ENCODE data around the gene LDLRAD2. TPM values are rescaled to one million over a fixed set of nuclear protein-coding genes. Genes with fewer than 3 reads are reported as not detected.

Gene LDLRAD2
- total RNA-seq, 1 donor from 2014 or later, result 0.17 TPM

DNA sequence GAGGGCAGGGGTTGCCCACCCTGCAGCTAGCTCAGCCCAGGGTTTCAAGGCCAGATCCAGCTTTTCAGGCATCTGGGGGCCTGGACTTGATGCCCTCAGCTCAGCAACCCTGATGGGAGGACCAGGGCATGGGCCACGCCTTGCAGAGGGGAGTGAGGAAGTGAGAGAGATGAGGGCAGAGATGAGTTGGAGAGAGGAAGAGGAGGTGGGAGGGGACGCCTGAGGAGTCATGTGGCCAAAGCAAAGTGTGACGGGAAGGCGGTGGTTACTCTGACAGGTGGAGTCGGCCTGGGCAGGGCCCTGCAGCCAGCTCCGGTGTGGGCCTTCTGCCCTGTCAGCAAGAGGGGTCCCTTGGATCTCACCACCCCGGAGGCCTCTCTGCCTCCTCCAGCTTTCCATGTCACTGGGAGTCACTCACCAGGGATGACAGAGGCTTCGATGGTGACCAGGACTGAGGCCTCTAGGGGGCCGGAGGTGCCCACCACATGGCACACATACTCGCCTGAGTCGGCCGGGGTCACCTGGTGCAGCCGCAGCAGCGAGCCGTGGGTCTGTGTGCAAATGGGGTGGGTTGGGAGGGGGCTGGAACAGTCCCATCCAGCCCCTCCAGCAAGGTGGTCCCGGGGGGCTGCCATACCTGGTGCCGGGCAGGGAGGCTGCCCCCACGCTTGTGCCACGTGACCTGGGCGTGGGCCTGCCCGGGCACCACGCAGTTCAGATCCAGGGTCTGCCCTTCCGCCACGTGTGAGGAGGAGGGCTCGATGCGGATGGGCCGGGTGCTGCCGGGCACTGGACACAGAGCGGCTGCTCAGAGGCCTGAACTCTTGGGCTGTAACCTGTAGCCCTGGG is 40.4 kb downstream of the LDLRAD2 start:
- no peak for DNase-seq (ENCODE audit: low read depth)
- TF ChIP-seq, protein P1, sequence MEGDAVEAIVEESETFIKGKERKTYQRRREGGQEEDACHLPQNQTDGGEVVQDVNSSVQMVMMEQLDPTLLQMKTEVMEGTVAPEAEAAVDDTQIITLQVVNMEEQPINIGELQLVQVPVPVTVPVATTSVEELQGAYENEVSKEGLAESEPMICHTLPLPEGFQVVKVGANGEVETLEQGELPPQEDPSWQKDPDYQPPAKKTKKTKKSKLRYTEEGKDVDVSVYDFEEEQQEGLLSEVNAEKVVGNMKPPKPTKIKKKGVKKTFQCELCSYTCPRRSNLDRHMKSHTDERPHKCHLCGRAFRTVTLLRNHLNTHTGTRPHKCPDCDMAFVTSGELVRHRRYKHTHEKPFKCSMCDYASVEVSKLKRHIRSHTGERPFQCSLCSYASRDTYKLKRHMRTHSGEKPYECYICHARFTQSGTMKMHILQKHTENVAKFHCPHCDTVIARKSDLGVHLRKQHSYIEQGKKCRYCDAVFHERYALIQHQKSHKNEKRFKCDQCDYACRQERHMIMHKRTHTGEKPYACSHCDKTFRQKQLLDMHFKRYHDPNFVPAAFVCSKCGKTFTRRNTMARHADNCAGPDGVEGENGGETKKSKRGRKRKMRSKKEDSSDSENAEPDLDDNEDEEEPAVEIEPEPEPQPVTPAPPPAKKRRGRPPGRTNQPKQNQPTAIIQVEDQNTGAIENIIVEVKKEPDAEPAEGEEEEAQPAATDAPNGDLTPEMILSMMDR (conservative IDR thresholded peaks at IDR 0.05; ENCODE audit: low read depth, low read length), result no peak
- no peak overlapping the region for H3K4me3 ChIP-seq (ENCODE audit: low read depth, low read length)

DNA sequence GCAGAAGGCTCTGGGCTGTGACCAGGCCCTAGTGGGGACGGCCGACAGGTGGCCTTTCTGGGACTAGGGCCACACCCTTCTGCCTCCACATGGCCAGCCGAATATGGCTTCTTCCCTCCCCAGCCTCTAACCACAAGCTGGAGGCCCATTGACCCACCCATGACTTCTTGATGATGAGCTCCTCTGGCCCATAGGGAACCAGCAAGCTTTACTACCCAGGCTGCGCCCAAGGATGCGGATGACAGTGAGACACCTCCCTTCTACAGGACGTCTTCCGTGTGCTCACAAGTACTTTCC is 41.0 kb downstream of the LDLRAD2 start:
- TF ChIP-seq, protein P1 (conservative IDR thresholded peaks at IDR 0.05; ENCODE audit: low read depth, low read length), result no peak
- DNase-seq (ENCODE audit: low read depth), result no peak
- H3K4me3 ChIP-seq (ENCODE audit: low read depth, low read length), result no peak overlapping the region

DNA sequence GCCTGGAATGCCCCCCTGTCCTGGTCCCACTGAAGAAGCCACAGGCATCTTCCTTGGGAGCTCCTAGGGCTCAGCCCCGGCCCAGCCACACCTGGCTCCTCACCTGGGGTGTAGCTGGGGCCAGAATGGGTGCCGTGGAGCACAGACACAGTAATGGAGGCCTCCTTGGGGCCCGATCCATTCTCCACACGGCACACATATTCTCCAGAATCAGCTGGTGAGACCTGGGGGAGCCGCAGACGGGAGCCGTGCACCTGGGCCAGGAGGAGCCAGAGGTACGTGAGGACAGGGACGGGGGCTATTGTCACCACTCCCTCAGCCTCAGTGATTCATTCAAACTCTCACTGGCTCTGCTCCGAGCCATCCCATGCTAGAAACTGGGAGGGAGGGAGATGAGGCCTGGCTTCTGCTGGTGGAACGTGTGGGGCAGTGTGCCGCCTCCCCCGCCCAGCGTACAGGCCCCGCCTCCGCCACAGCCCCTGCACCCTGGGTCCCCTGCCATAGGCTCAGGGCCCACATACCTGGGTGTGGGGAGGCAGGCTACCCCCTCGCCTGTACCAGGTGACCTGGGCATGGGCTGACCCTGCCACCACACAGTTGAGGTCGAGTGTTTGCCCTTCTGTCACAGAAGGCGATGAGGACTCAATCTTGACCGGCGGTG is 42.2 kb downstream of the LDLRAD2 start:
- DNase-seq (ENCODE audit: low read depth), result no peak
- no peak overlapping the region for H3K4me3 ChIP-seq (ENCODE audit: low read depth, low read length)
- TF ChIP-seq, protein P1 (conservative IDR thresholded peaks at IDR 0.05; ENCODE audit: low read depth, low read length), result no peak

GRCh38 chr1:21854751-21855131 is 42.7 kb downstream of the LDLRAD2 start:
- no peak overlapping the region for H3K4me3 ChIP-seq (ENCODE audit: low read depth, low read length)
- DNase-seq (ENCODE audit: low read depth), result no peak
- TF ChIP-seq, protein P1 (conservative IDR thresholded peaks at IDR 0.05; ENCODE audit: low read depth, low read length), result no peak

DNA sequence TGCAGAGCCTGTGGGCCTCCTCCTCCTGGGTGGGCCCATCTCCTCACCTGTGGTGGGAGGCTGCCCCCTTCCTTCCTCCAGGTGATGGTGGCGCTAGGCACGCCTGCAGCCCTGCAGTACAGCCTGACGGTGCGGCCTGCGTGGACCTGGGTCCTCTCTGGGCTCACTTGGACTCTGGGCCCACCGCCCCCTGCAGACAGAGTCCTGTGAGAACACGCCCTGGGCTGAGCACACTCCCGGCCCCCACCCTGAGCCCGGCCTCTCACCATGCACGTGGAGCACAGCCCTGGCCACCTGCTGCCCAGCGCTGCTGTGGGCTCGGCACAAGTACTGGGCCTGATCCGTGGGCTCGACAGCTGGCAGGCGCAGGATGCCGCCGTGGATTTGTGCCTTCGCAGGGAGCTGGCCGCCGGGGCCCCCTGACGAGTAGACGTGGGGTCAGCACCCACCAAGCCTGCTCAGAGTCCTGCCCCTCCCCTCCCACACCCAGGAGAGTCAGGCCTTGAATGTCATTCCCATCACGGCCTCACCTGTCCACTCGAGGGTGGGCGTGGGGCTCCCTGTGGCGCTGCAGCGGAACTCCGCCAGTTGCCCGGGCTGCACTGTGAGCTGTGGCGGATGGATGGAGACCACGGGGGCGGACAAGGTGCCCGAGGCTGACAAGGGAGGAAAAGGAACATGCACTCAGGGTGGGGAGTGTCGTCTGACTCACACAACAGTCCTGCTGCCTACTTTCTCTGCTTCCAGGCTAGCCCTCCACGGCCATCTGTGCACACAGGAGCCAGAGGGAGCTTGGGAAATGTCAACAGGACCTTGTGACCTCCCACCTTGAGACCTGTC is 43.4 kb downstream of the LDLRAD2 start:
- no peak overlapping the region for H3K4me3 ChIP-seq (ENCODE audit: low read depth, low read length)
- no peak for DNase-seq (ENCODE audit: low read depth)
- TF ChIP-seq, protein P1 (conservative IDR thresholded peaks at IDR 0.05; ENCODE audit: low read depth, low read length), result no peak

GRCh38 chr1:21857142-21857839 is 45.2 kb downstream of the LDLRAD2 start:
- TF ChIP-seq, protein P1 (conservative IDR thresholded peaks at IDR 0.05; ENCODE audit: low read depth, low read length), result no peak
- no peak overlapping the region for H3K4me3 ChIP-seq (ENCODE audit: low read depth, low read length)
- no peak for DNase-seq (ENCODE audit: low read depth)

Measured in epithelial cell of proximal tubule (primary cell).